Ishikawa (cell line): ENCODE data around the gene ETV6.

Experiments
- CEBPB ChIP-seq: IDR thresholded peaks from 2 replicates; pipeline ENCODE4 v1.6.1; 2012
- TCF12 ChIP-seq: IDR thresholded peaks from 2 replicates; pipeline ENCODE4 v1.6.1; 2012; ENCODE audit warnings: low read depth

DNA sequence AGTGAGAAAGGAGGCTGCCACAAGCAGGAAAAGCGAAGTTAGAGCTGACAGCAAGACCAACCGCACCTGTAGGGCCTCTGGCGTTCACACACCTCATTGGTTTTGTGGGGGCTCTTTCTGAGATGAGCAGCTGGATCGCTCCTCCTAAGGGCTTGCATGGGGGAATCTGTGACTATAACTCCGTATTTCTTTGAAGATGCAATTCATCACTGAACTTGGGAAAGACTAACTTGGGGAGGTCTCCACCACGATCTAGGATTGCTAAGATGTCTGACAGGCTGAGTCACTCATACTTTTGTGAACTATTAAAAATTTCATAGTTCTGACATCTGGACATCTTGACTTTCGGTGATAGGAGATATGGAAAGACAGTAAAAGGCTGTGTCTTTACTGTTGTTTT, 173.6 kb downstream of the ETV6 start:
- TF ChIP-seq CEBPB (no peak), TCF12 (no peak)
